Tracheal epithelial cell (primary cell): Measurements from ENCODE around the gene KHDRBS2. TPM values are rescaled to one million over a fixed set of nuclear protein-coding genes. Genes with fewer than 3 reads are reported as not detected.

Experiments
- total RNA-seq: library from RNA; depleted of rRNA; stranded (reverse); fragments of >200 nt; gene quantifications from 2 replicates; pipeline ENCODE4 v1.2.1, GENCODE V29; 2014

Gene KHDRBS2
- not detected in 2 replicates for total RNA-seq

DNA sequence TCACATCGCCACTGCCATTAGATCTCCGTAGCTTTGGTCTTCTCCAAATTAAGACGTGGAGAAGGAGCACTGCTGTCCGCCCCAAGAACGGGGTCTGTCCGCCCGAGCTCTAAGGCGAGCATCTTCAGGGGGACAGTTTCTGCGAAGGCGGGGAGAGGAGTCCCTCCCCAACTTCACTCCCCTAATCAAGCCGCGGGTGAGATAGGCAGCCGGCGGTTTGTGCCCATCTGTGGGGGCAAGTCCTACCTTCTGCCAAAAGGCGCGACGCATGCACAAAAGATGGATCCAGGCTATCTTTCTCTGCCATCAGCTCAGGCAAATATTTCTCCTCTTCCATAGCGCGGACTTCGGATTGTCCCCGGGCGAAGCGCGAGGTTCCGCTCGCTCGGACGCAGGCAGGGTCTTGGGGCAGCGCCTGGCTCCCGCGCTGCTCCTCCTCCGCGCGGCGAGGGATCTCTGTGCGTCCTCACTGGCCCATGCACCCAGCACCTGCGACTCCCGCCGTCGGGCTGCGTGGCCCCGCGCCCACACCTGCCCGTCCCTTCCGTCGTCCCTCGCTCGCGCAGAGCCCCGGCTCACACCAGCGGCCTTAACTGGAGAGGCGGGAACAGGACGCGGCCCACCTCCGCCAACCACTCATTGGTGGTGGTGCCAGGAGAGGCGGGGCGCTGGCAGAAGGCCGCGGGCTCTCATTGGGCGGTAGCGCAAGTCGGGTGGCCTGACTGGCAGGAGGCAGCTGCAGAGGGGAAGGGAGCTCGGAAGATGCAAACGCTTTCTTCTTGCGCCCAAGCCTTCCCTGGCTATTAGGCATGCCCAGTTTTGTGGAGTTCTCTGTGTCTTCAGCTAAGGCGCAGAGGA is at the start of gene KHDRBS2:
Gene KHDRBS2, minus strand, starts transcription at position 614 of the 858 bp plus-strand sequence.

